BJ (cell line): ENCODE results near the gene CIDEB. TPM values are rescaled to one million over a fixed set of nuclear protein-coding genes. Genes with fewer than 3 reads are reported as not detected.
A peak's percentile ranks its signal among the peaks of the same experiment; 100 is the strongest.

Source experiments
- CTCF ChIA-PET: fragments of 350-600 bp; formaldehyde crosslinking; extraction: SDS; loops from one replicate; lab custom pipeline; 2021; ENCODE audit warnings: antibody characterized with exemption, inconsistent platforms; lab: Yijun Ruan, JAX
- POLR2A ChIA-PET: fragments of 300-600 bp; sonication (Branson Sonifier 250); formaldehyde crosslinking; extraction: SDS; loops from one replicate; lab custom pipeline; 2021; ENCODE audit warnings: antibody characterized with exemption; lab: Charles Lee
- DNase-seq: peaks from one replicate; pipeline ENCODE4 v3.0.0-alpha.2; 2011; ENCODE audit warnings: low read depth
- H3K27me3 ChIP-seq: 2 replicates; pipeline ENCODE4 v1.6.0; 2011; ENCODE audit warnings: low read length; ENCODE audit not compliant: control insufficient read depth, insufficient read depth
- H3K36me3 ChIP-seq: 2 replicates; pipeline ENCODE4 v1.5.1; 2011; ENCODE audit warnings: low read length; ENCODE audit not compliant: control insufficient read depth, insufficient read depth
- H3K4me3 ChIP-seq: 2 replicates; pipeline ENCODE4 v1.5.1; 2011; ENCODE audit warnings: low read depth, mild to moderate bottlenecking, control low read depth, low read length
- CTCF ChIP-seq: IDR thresholded peaks from 2 replicates; pipeline ENCODE4 v1.5.1; 2011; ENCODE audit warnings: low read depth, mild to moderate bottlenecking, control low read depth, inconsistent platforms, low read length, moderate library complexity; ENCODE audit not compliant: insufficient read depth
- polyA plus RNA-seq: library from polyadenylated mRNA; depleted of rRNA; stranded (reverse); fragments of >200 nt; gene quantifications from 2 replicates; pipeline ENCODE4 v1.2.3, GENCODE V29; 2011

The CIDEB gene
- polyA plus RNA-seq, 1 experiment: 0.98 TPM

- TF ChIP-seq CTCF: no peak
- no peak for DNase-seq
- ChIA-PET CTCF (interaction anchor here (0.7 to 16.8 kb wide), 4 partner anchors 10 to 90 kb away, joined by 3 to 491 read pairs (median 22); partner anchors contain the start of genes CBLN3 and KHNYN), POLR2A (no interaction called here)
- Histone ChIP-seq H3K4me3 (no peak overlapping the region), H3K27me3 (peaks cover 5% of the 10 kb centered on the region), H3K36me3 (no peaks in the 10 kb centered on the region)
Observed at GRCh38 chr14:24342889-24343288, 35.1 kb upstream of the CIDEB start.

- TF ChIP-seq CTCF: no peak
- no peak for DNase-seq
- Histone ChIP-seq H3K36me3 (no peaks in the 10 kb centered on the region), H3K27me3 (peaks cover 5% of the 10 kb centered on the region), H3K4me3 (no peak overlapping the region)
- CTCF ChIA-PET: interaction anchor here (0.6 to 16.8 kb wide), 6 partner anchors 8 to 163 kb away, joined by 3 to 491 read pairs (median 12); partner anchors contain the start of genes CBLN3 and KHNYN
- POLR2A ChIA-PET: no interaction called here
Observed at GRCh38 chr14:24340606-24341005, 32.8 kb upstream of the CIDEB start.

GRCh38 chr14:24339284-24340151 is 31.7 kb upstream of the CIDEB start, which contains the start of gene RIPK3:
RIPK3 (minus strand) TSS chr14:24339991; CDS start chr14:24339826, 165 bp downstream.
- H3K36me3 ChIP-seq: no peaks in the 10 kb centered on the region
- H3K27me3 ChIP-seq: peaks cover 5% of the 10 kb centered on the region
- DNase-seq: no peak
- H3K4me3 ChIP-seq: peak within 1 kb of the TSS; percentile 41
- TF ChIP-seq CTCF: no peak
- ChIA-PET POLR2A (no interaction called here), CTCF (interaction anchor here (1.1 to 16.8 kb wide), 8 partner anchors 11 to 93 kb away, joined by 3 to 491 read pairs (median 10); partner anchors contain the start of genes CBLN3, CIDEB and KHNYN)

- ChIA-PET CTCF (interaction anchor here (1.4 to 16.8 kb wide), 6 partner anchors 8 to 94 kb away, joined by 5 to 491 read pairs (median 10); partner anchors contain the start of genes CBLN3, CIDEB and KHNYN), POLR2A (no interaction called here)
- Histone ChIP-seq H3K36me3 (no peaks in the 10 kb centered on the region), H3K27me3 (peaks cover 5% of the 10 kb centered on the region), H3K4me3 (no peak overlapping the region; the same call in 1 of the 2 replicates)
- TF ChIP-seq CTCF: no peak
- no peak for DNase-seq
Observed at GRCh38 chr14:24338843-24339242, 31.1 kb upstream of the CIDEB start.

GRCh38 chr14:24337824-24338175 is 30.0 kb upstream of the CIDEB start:
- TF ChIP-seq CTCF: no peak
- no peak overlapping the region for H3K4me3 ChIP-seq
- H3K27me3 ChIP-seq: peaks cover 5% of the 10 kb centered on the region
- ChIA-PET CTCF (interaction anchor here (1.2 to 16.8 kb wide), 6 partner anchors 9 to 95 kb away, joined by 4 to 491 read pairs (median 10); partner anchors contain the start of genes CBLN3, CIDEB and KHNYN), POLR2A (no interaction called here)
- DNase-seq: no peak
- H3K36me3 ChIP-seq: no peaks in the 10 kb centered on the region
